ENCODE results near the gene PCK2. TPM values are rescaled to one million over a fixed set of nuclear protein-coding genes. Genes with fewer than 3 reads are reported as not detected.

The PCK2 gene
- polyA plus RNA-seq, 2 of the 4 experiments (the other 2 are of a cell fraction): 16.9 to 60.2 TPM

DNA sequence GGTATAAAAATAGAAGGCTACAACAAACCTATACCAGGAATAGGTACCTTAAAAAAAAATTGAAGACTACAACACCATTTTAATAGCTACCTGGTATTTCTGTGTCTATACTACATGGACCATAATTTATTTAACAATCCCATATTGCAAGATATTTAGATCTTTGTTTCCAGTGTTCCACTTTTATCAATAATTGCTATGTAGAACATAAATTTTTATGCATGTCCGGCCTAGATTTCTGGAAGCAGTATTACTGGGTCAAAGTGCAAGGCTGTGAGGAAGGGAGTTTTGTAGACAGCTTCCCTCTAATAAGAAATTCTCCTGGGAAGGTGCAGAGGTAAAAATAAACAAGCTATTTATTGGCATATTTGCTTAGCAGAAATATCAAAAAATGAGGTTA, 16.4 kb downstream of the PCK2 start (continued):
- TF ChIP-seq HEYL (CRISPR knock-in tag; IDR thresholded peaks at IDR 0.05) (no peak), RFX5 (IDR thresholded peaks at IDR 0.05) (no peak), SREBF2 (IDR thresholded peaks at IDR 0.05) (no peak), ZNF302 (CRISPR knock-in tag; IDR thresholded peaks at IDR 0.05) (no peak), CEBPB (IDR thresholded peaks at IDR 0.05) (no peak), RAD21 (conservative IDR thresholded peaks at IDR 0.05 in 1 of 2, IDR thresholded peaks at IDR 0.05 in 1 of 2) (no peak), KDM1A (IDR thresholded peaks at IDR 0.05; ENCODE audit: low read depth) (no peak), CHD2 (IDR thresholded peaks at IDR 0.05; ENCODE audit: low read length, partially characterized antibody) (no peak), EHMT2 (IDR thresholded peaks at IDR 0.05; ENCODE audit: low read depth) (no peak)
- TF ChIP-seq, protein P1, sequence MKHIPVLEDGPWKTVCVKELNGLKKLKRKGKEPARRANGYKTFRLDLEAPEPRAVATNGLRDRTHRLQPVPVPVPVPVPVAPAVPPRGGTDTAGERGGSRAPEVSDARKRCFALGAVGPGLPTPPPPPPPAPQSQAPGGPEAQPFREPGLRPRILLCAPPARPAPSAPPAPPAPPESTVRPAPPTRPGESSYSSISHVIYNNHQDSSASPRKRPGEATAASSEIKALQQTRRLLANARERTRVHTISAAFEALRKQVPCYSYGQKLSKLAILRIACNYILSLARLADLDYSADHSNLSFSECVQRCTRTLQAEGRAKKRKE (CRISPR knock-in tag; IDR thresholded peaks at IDR 0.05; ENCODE audit: low read depth): no peak

DNA sequence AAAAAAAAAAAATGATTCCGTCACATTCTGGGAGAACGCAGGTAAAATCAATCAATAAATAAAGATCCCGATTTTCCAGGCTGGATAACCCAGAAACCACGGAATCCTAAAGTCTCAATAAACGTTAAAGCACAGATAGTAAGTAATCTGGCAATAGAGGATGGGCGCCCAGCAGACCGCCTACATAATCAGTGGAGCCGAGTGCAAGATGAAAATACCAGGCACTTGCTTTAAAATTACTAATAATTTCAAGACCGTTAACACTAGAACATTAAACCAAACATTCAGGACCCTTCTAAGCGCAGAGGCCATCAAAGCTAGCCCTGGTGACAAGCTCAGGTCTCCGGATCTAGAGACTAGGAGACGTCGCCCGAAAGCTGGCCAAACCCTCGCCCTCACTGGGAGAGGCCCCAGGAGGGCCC, 19.3 kb downstream of the PCK2 start:
- Histone ChIP-seq H3K9me3 (no peaks in the 10 kb centered on the region), H3K4me1 (peaks cover 17% of the 10 kb centered on the region; the same call in 1 of the 3 replicates), H3K27ac (peak overlapping the region; percentile 95 to 96), H3K4me2 (peak overlapping the region; percentile 78), H3K4me3 (peak overlapping the region; percentile 62)
- WGBS (ENCODE audit: missing lambda C conversion rate): 42% methylated on average over 15 of the region's 15 CpGs
- no peak for FAIRE-seq
- DNase-seq (ENCODE audit: low read depth in 1 of 2, low spot score in 1 of 2): no peak
- TF ChIP-seq, protein P2, sequence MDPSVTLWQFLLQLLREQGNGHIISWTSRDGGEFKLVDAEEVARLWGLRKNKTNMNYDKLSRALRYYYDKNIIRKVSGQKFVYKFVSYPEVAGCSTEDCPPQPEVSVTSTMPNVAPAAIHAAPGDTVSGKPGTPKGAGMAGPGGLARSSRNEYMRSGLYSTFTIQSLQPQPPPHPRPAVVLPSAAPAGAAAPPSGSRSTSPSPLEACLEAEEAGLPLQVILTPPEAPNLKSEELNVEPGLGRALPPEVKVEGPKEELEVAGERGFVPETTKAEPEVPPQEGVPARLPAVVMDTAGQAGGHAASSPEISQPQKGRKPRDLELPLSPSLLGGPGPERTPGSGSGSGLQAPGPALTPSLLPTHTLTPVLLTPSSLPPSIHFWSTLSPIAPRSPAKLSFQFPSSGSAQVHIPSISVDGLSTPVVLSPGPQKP (IDR thresholded peaks at IDR 0.05; ENCODE audit: low read depth, low read length): no peak
- TF ChIP-seq RARB (CRISPR knock-in tag; IDR thresholded peaks at IDR 0.05): no peak
- TF ChIP-seq ESRRA (IDR thresholded peaks at IDR 0.05; ENCODE audit: borderline replicate concordance, low read length): no peak
- TF ChIP-seq EP300 (IDR thresholded peaks at IDR 0.05): no peak
- no peak for TF ChIP-seq MYC (IDR thresholded peaks at IDR 0.05; ENCODE audit: borderline replicate concordance, low read length)
- no peak for TF ChIP-seq ZNF302 (CRISPR knock-in tag; IDR thresholded peaks at IDR 0.05)
- no peak for TF ChIP-seq ZFP36 (IDR thresholded peaks at IDR 0.05; ENCODE audit: borderline replicate concordance, partially characterized antibody)
- no peak for TF ChIP-seq E2F6 (IDR thresholded peaks at IDR 0.05; ENCODE audit: borderline replicate concordance, low read depth)
- TF ChIP-seq EHMT2 (IDR thresholded peaks at IDR 0.05; ENCODE audit: low read depth): no peak
- no peak for TF ChIP-seq POLR2A (IDR thresholded peaks at IDR 0.05; ENCODE audit: low read length)
- no peak for TF ChIP-seq HEYL (CRISPR knock-in tag; IDR thresholded peaks at IDR 0.05)
- TF ChIP-seq ZSCAN20 (CRISPR knock-in tag; IDR thresholded peaks at IDR 0.05): no peak
- TF ChIP-seq RCOR1 (IDR thresholded peaks at IDR 0.05; ENCODE audit: low read depth, low read length): no peak
- no peak for TF ChIP-seq KDM1A (IDR thresholded peaks at IDR 0.05; ENCODE audit: low read depth)
- no peak for TF ChIP-seq NR3C1 (IDR thresholded peaks at IDR 0.05)
- TF ChIP-seq CEBPB (IDR thresholded peaks at IDR 0.05): no peak
- no peak for TF ChIP-seq HOXB13 (CRISPR knock-in tag; IDR thresholded peaks at IDR 0.05; ENCODE audit: low read depth)
- TF ChIP-seq, protein P1 (CRISPR knock-in tag; IDR thresholded peaks at IDR 0.05; ENCODE audit: low read depth): no peak
- TF ChIP-seq CHD4 (IDR thresholded peaks at IDR 0.05; ENCODE audit: borderline replicate concordance): no peak
- POLR2A ChIA-PET: interaction anchor here (1.3 to 2.9 kb wide), 8 partner anchors 10 to 77 kb away, joined by 4 to 55 read pairs (median 22); partner anchors contain the start of genes CARMIL3, EMC9, IRF9 and PCK2
- CTCF ChIA-PET: interaction anchor here (1.1 to 5.6 kb wide), 5 partner anchors 11 to 58 kb away, joined by 4 to 44 read pairs (median 6); partner anchors contain the start of gene IRF9
- ATAC-seq: peak; percentile 14 to 24; a peak in 5 of 6 replicates

Data from A549 (cell line).